22Rv1 (cell line): ENCODE data around the gene MUC16.

Experiments used
- ZFX ChIP-seq: fragments of 450-650 bp; IDR thresholded peaks from 2 replicates; pipeline ENCODE4 v1.6.1; 2017; ENCODE audit warnings: antibody characterized with exemption, borderline replicate concordance
- TF ChIP-seq, protein P1 (sequence below): fragments of 450-650 bp; IDR thresholded peaks from 2 replicates; pipeline ENCODE4 v1.5.1; 2017; ENCODE audit warnings: mild to moderate bottlenecking

DNA sequence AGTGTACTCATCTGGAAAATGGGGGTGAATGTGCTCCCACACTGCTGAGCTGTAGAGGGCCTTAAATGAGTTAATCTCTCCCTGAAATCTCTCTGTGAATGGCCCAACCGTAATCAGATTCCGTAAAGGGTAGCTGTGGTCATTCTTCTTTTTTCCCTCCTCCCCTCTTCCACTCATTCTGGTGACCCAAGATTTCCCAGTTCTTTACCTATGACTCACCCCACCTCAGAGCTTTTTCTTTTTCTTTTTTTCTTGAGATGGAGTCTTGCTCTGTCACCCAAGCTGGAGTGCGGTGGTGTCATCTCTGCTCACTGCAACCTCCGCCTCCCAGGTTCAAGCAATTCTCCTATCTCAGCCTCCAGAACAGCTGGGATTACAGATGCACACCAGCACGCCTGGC is 33.3 kb upstream of the MUC16 start:
- TF ChIP-seq, protein P1, sequence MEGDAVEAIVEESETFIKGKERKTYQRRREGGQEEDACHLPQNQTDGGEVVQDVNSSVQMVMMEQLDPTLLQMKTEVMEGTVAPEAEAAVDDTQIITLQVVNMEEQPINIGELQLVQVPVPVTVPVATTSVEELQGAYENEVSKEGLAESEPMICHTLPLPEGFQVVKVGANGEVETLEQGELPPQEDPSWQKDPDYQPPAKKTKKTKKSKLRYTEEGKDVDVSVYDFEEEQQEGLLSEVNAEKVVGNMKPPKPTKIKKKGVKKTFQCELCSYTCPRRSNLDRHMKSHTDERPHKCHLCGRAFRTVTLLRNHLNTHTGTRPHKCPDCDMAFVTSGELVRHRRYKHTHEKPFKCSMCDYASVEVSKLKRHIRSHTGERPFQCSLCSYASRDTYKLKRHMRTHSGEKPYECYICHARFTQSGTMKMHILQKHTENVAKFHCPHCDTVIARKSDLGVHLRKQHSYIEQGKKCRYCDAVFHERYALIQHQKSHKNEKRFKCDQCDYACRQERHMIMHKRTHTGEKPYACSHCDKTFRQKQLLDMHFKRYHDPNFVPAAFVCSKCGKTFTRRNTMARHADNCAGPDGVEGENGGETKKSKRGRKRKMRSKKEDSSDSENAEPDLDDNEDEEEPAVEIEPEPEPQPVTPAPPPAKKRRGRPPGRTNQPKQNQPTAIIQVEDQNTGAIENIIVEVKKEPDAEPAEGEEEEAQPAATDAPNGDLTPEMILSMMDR: no peak
- TF ChIP-seq ZFX: no peak
